Astrocyte (in vitro differentiated cells and primary cell): ENCODE measurements around the gene FAM174C. TPM values are rescaled to one million over a fixed set of nuclear protein-coding genes. Genes with fewer than 3 reads are reported as not detected.

Experiments used
- DNase-seq: peaks from one replicate; pipeline ENCODE4 v3.0.0-alpha.2; 2010; ENCODE audit warnings: low read depth
- FAIRE-seq: peaks from 2 replicates; lab custom pipeline; 2011; peaks lifted over from hg19 to GRCh38; lab: Jason Lieb, UNC
- H2AFZ ChIP-seq: 2 replicates; pipeline ENCODE4 v1.6.0; 2012; ENCODE audit warnings: low read depth, low read length, inconsistent platforms
- H3K27ac ChIP-seq: 2 replicates; pipeline ENCODE4 v1.5.1; 2011; ENCODE audit warnings: low read depth, low read length, inconsistent platforms
- H3K27me3 ChIP-seq: 2 replicates; pipeline ENCODE4 v1.6.0; 2011; ENCODE audit warnings: low read length, inconsistent platforms; ENCODE audit not compliant: insufficient read depth
- H3K36me3 ChIP-seq: 2 replicates; pipeline ENCODE4 v1.5.1; 2011; ENCODE audit warnings: low read length, inconsistent platforms; ENCODE audit not compliant: insufficient read depth
- H3K4me1 ChIP-seq: 2 replicates; pipeline ENCODE4 v1.5.1; 2011; ENCODE audit warnings: low read length, inconsistent platforms; ENCODE audit not compliant: insufficient read depth
- H3K4me2 ChIP-seq: 2 replicates; pipeline ENCODE4 v1.6.0; 2012; ENCODE audit warnings: low read length, inconsistent platforms
- H3K4me3 ChIP-seq: 2 replicates; pipeline ENCODE4 v1.5.1; 2011; ENCODE audit warnings: low read depth, mild to moderate bottlenecking, low read length, inconsistent platforms; ENCODE audit not compliant: insufficient read depth
- H3K79me2 ChIP-seq: 2 replicates; pipeline ENCODE4 v1.6.0; 2012; ENCODE audit warnings: mild to moderate bottlenecking, low read length, inconsistent platforms; ENCODE audit not compliant: insufficient read depth
- H3K9ac ChIP-seq: 2 replicates; pipeline ENCODE4 v1.6.0; 2012; ENCODE audit warnings: mild to moderate bottlenecking, low read length, inconsistent platforms
- H3K9me3 ChIP-seq: 2 replicates; pipeline ENCODE4 v1.5.1; 2012; ENCODE audit warnings: low read depth, mild to moderate bottlenecking, low read length, inconsistent platforms; ENCODE audit not compliant: insufficient read depth
- H4K20me1 ChIP-seq: 2 replicates; pipeline ENCODE4 v1.6.0; 2012; ENCODE audit warnings: low read length, inconsistent platforms; ENCODE audit not compliant: insufficient read depth
- H3K27ac Mint-ChIP-seq: one replicate; pipeline ENCODE4 v1.8.0; 2021; ENCODE audit warnings: mild to moderate bottlenecking, mixed read lengths; ENCODE audit not compliant: unreplicated experiment
- H3K27me3 Mint-ChIP-seq: one replicate; pipeline ENCODE4 v1.8.0; 2021; ENCODE audit warnings: low read depth, mixed read lengths; ENCODE audit not compliant: unreplicated experiment
- H3K36me3 Mint-ChIP-seq: one replicate; pipeline ENCODE4 v1.8.0; 2021; ENCODE audit warnings: low read depth, mixed read lengths; ENCODE audit not compliant: unreplicated experiment
- H3K4me1 Mint-ChIP-seq: one replicate; pipeline ENCODE4 v1.8.0; 2021; ENCODE audit warnings: low read depth, mixed read lengths; ENCODE audit not compliant: unreplicated experiment
- H3K4me3 Mint-ChIP-seq: one replicate; pipeline ENCODE4 v1.8.0; 2021; ENCODE audit warnings: mild to moderate bottlenecking, moderate library complexity, mixed read lengths; ENCODE audit not compliant: unreplicated experiment
- H3K9me3 Mint-ChIP-seq: one replicate; pipeline ENCODE4 v1.8.0; 2021; ENCODE audit warnings: mild to moderate bottlenecking, mixed read lengths; ENCODE audit not compliant: unreplicated experiment
- EZH2 ChIP-seq: IDR thresholded peaks from 2 replicates; pipeline ENCODE4 v1.6.1; 2012; ENCODE audit warnings: mild to moderate bottlenecking, low read length, inconsistent platforms; ENCODE audit not compliant: insufficient read depth
- total RNA-seq: library from RNA; stranded (reverse); gene quantifications from 2 replicates; pipeline ENCODE4 v1.2.1, GENCODE V29; 2021
- TF ChIP-seq, protein P1 (sequence below): IDR thresholded peaks from 2 replicates; pipeline ENCODE4 v1.5.1; 2011; ENCODE audit warnings: low read depth, mild to moderate bottlenecking, inconsistent platforms, low read length, moderate library complexity; ENCODE audit not compliant: insufficient read depth

The FAM174C gene
- total RNA-seq, 1 donor from 2014 or later: 50.5 TPM

GRCh38 chr19:1233115-1233667, 42.1 kb upstream of the FAM174C start:
- Mint-ChIP-seq H3K36me3 (peaks cover 7% of the 10 kb centered on the region), H3K4me3 (no peak overlapping the region), H3K4me1 (peaks cover 11% of the 10 kb centered on the region), H3K9me3 (no peaks in the 10 kb centered on the region), H3K27me3 (no peaks in the 10 kb centered on the region), H3K27ac (no peak overlapping the region)
- Histone ChIP-seq H2AFZ (no peak overlapping the region), H3K27me3 (no peaks in the 10 kb centered on the region), H3K4me1 (peaks cover 21% of the 10 kb centered on the region), H3K36me3 (peaks cover 3% of the 10 kb centered on the region), H3K9me3 (no peaks in the 10 kb centered on the region), H3K79me2 (peaks cover 13% of the 10 kb centered on the region), H3K27ac (no peak overlapping the region), H3K9ac (peak overlapping the region; percentile 19), H3K4me2 (peak overlapping the region; percentile 15), H4K20me1 (peaks cover 45% of the 10 kb centered on the region), H3K4me3 (no peak overlapping the region)
- no peak for DNase-seq
- no peak for TF ChIP-seq EZH2
- TF ChIP-seq, protein P1, sequence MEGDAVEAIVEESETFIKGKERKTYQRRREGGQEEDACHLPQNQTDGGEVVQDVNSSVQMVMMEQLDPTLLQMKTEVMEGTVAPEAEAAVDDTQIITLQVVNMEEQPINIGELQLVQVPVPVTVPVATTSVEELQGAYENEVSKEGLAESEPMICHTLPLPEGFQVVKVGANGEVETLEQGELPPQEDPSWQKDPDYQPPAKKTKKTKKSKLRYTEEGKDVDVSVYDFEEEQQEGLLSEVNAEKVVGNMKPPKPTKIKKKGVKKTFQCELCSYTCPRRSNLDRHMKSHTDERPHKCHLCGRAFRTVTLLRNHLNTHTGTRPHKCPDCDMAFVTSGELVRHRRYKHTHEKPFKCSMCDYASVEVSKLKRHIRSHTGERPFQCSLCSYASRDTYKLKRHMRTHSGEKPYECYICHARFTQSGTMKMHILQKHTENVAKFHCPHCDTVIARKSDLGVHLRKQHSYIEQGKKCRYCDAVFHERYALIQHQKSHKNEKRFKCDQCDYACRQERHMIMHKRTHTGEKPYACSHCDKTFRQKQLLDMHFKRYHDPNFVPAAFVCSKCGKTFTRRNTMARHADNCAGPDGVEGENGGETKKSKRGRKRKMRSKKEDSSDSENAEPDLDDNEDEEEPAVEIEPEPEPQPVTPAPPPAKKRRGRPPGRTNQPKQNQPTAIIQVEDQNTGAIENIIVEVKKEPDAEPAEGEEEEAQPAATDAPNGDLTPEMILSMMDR: no peak
- no peak for FAIRE-seq

- TF ChIP-seq EZH2: no peak
- TF ChIP-seq, protein P1: no peak
- Histone ChIP-seq H4K20me1 (peaks cover 52% of the 10 kb centered on the region), H3K36me3 (peaks cover 3% of the 10 kb centered on the region), H3K9me3 (no peaks in the 10 kb centered on the region), H2AFZ (no peak overlapping the region), H3K4me2 (no peak overlapping the region), H3K9ac (no peak overlapping the region), H3K79me2 (peaks cover 13% of the 10 kb centered on the region), H3K4me1 (peaks cover 21% of the 10 kb centered on the region), H3K27ac (no peak overlapping the region), H3K27me3 (no peaks in the 10 kb centered on the region), H3K4me3 (no peak overlapping the region)
- Mint-ChIP-seq H3K27me3 (no peaks in the 10 kb centered on the region), H3K9me3 (no peaks in the 10 kb centered on the region), H3K4me1 (peaks cover 11% of the 10 kb centered on the region), H3K36me3 (peaks cover 7% of the 10 kb centered on the region), H3K27ac (no peak overlapping the region), H3K4me3 (no peak overlapping the region)
- DNase-seq (no peak), FAIRE-seq (no peak)
These were observed 41.0 kb upstream of the FAM174C start for GRCh38 chr19:1234051-1234954.

GRCh38 chr19:1234955-1235380, 40.4 kb upstream of the FAM174C start:
- Mint-ChIP-seq H3K4me1 (peaks cover 12% of the 10 kb centered on the region), H3K27ac (no peak overlapping the region), H3K4me3 (no peak overlapping the region), H3K36me3 (peaks cover 7% of the 10 kb centered on the region), H3K27me3 (no peaks in the 10 kb centered on the region), H3K9me3 (no peaks in the 10 kb centered on the region)
- no peak overlapping the region for H2AFZ ChIP-seq
- no peaks in the 10 kb centered on the region for H3K27me3 ChIP-seq
- H3K9me3 ChIP-seq: no peaks in the 10 kb centered on the region
- peaks cover 25% of the 10 kb centered on the region for H3K4me1 ChIP-seq
- no peak overlapping the region for H3K4me3 ChIP-seq
- H3K79me2 ChIP-seq: peaks cover 13% of the 10 kb centered on the region
- TF ChIP-seq, protein P1: no peak
- TF ChIP-seq EZH2: no peak
- no peak for FAIRE-seq
- no peak overlapping the region for H3K9ac ChIP-seq
- peaks cover 52% of the 10 kb centered on the region for H4K20me1 ChIP-seq
- H3K27ac ChIP-seq: no peak overlapping the region
- DNase-seq: no peak
- peaks cover 3% of the 10 kb centered on the region for H3K36me3 ChIP-seq
- H3K4me2 ChIP-seq: no peak overlapping the region
